HL-60 (cell line): ENCODE measurements around the gene ANKEF1.

Experiments
- CTCF ChIP-seq: IDR thresholded peaks from one replicate; pipeline ENCODE4 v1.5.1; 2011; ENCODE audit warnings: low read length, control low read depth, inconsistent platforms; ENCODE audit not compliant: insufficient read depth
- GABPA ChIP-seq: IDR thresholded peaks from 2 replicates; pipeline ENCODE4 v1.6.1; 2012; ENCODE audit warnings: low read depth
- POLR2AphosphoS5 ChIP-seq: IDR thresholded peaks from 2 replicates; pipeline ENCODE4 v1.6.1; 2012; ENCODE audit warnings: low read depth
- SPI1 ChIP-seq: IDR thresholded peaks from 2 replicates; pipeline ENCODE4 v1.6.1; 2012; ENCODE audit warnings: low read depth, mild to moderate bottlenecking, borderline replicate concordance
- TF ChIP-seq, protein P1 (sequence below): IDR thresholded peaks from 2 replicates; pipeline ENCODE4 v1.6.1; 2012; ENCODE audit warnings: low read depth; ENCODE audit not compliant: insufficient replicate concordance

GRCh38 chr20:10090588-10091166, 55.9 kb downstream of the ANKEF1 start:
- peak; percentile 54 for TF ChIP-seq CTCF
- TF ChIP-seq, protein P1, sequence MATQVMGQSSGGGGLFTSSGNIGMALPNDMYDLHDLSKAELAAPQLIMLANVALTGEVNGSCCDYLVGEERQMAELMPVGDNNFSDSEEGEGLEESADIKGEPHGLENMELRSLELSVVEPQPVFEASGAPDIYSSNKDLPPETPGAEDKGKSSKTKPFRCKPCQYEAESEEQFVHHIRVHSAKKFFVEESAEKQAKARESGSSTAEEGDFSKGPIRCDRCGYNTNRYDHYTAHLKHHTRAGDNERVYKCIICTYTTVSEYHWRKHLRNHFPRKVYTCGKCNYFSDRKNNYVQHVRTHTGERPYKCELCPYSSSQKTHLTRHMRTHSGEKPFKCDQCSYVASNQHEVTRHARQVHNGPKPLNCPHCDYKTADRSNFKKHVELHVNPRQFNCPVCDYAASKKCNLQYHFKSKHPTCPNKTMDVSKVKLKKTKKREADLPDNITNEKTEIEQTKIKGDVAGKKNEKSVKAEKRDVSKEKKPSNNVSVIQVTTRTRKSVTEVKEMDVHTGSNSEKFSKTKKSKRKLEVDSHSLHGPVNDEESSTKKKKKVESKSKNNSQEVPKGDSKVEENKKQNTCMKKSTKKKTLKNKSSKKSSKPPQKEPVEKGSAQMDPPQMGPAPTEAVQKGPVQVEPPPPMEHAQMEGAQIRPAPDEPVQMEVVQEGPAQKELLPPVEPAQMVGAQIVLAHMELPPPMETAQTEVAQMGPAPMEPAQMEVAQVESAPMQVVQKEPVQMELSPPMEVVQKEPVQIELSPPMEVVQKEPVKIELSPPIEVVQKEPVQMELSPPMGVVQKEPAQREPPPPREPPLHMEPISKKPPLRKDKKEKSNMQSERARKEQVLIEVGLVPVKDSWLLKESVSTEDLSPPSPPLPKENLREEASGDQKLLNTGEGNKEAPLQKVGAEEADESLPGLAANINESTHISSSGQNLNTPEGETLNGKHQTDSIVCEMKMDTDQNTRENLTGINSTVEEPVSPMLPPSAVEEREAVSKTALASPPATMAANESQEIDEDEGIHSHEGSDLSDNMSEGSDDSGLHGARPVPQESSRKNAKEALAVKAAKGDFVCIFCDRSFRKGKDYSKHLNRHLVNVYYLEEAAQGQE, result no peak
- no peak for TF ChIP-seq POLR2AphosphoS5
- no peak for TF ChIP-seq GABPA
- TF ChIP-seq SPI1, result no peak
